HL-60/S4 treated with retinoic acid at 250 ng/mL for 4 days and 3 days (cell line): Measurements from ENCODE around the gene SLC25A45.
"Not testable (repeated sequence)": the region's sequence is repeated elsewhere in the genome, so short reads cannot be mapped to it uniquely, and the experiment has no call there.

ENCODE experiments used
- in situ Hi-C: fragments of 300-500 bp; cut with MboI; formaldehyde crosslinking; loops from 2 replicates; pipeline ENCODE4 v1.7.0; 2022; ENCODE audit warnings: low sequenced_read_pairs

The SLC25A45 gene

GRCh38 chr11:65421794-65422632, 39.6 kb upstream of the SLC25A45 start:
- in situ Hi-C loops, result no loop called here

- in situ Hi-C loops, result no loop called here
Observed at GRCh38 chr11:65420979-65421793, 38.7 kb upstream of the SLC25A45 start.

- in situ Hi-C loops, result no loop called here
Observed at GRCh38 chr11:65420506-65420905, 38.1 kb upstream of the SLC25A45 start.

GRCh38 chr11:65419772-65420481, 37.5 kb upstream of the SLC25A45 start:
- in situ Hi-C loops, result loop anchor here (5.0 kb wide), 1 partner anchor 87 kb away; no protein-coding TSS in a partner anchor

GRCh38 chr11:65419460-65419771, 37.0 kb upstream of the SLC25A45 start:
- in situ Hi-C loops, result loop anchor here (5.0 kb wide), 1 partner anchor 88 kb away; no protein-coding TSS in a partner anchor

GRCh38 chr11:65418681-65419459, 36.4 kb upstream of the SLC25A45 start:
- in situ Hi-C loops, result loop anchor here (5.0 kb wide), 1 partner anchor 88 kb away; no protein-coding TSS in a partner anchor

- in situ Hi-C loops, result loop anchor here (5.0 kb wide), 1 partner anchor 89 kb away; no protein-coding TSS in a partner anchor
Observed at GRCh38 chr11:65418431-65418680, 35.9 kb upstream of the SLC25A45 start.

- in situ Hi-C loops, result loop anchor here (5.0 kb wide), 1 partner anchor 89 kb away; no protein-coding TSS in a partner anchor
Observed at GRCh38 chr11:65417702-65418430, 35.4 kb upstream of the SLC25A45 start.

- in situ Hi-C loops, result loop anchor here (5.0 kb wide), 1 partner anchor 90 kb away; no protein-coding TSS in a partner anchor
Observed at GRCh38 chr11:65416841-65417701, 34.6 kb upstream of the SLC25A45 start.

- in situ Hi-C loops, result loop anchor here (5.0 kb wide), 1 partner anchor 91 kb away; no protein-coding TSS in a partner anchor
Observed at GRCh38 chr11:65416341-65416824, 33.9 kb upstream of the SLC25A45 start.

- in situ Hi-C loops, result loop anchor here (5.0 kb wide), 1 partner anchor 92 kb away; no protein-coding TSS in a partner anchor
Observed at GRCh38 chr11:65415499-65416340, 33.3 kb upstream of the SLC25A45 start.

- in situ Hi-C loops, result loop anchor here (5.0 kb wide), 1 partner anchor 92 kb away; no protein-coding TSS in a partner anchor
Observed at GRCh38 chr11:65414776-65415498, 32.5 kb upstream of the SLC25A45 start.

GRCh38 chr11:65413077-65413664, 30.7 kb upstream of the SLC25A45 start:
- in situ Hi-C loops, result not testable (repeated sequence)

- in situ Hi-C loops, result no loop called here
Observed at GRCh38 chr11:65412271-65413076, 30.0 kb upstream of the SLC25A45 start.

- in situ Hi-C loops, result no loop called here
Observed at GRCh38 chr11:65411681-65412070, 29.2 kb upstream of the SLC25A45 start.
